IPS-NIHi7 (cell line): ENCODE measurements around the gene RAB35.
"Not testable (repeated sequence)": the region's sequence is repeated elsewhere in the genome, so short reads cannot be mapped to it uniquely, and the experiment has no call there.

ENCODE experiments used
- DNase-seq: peaks from one replicate; pipeline ENCODE4 v3.0.0; 2012; ENCODE audit warnings: mixed read lengths; ENCODE audit errors: extremely low spot score

The RAB35 gene

DNA sequence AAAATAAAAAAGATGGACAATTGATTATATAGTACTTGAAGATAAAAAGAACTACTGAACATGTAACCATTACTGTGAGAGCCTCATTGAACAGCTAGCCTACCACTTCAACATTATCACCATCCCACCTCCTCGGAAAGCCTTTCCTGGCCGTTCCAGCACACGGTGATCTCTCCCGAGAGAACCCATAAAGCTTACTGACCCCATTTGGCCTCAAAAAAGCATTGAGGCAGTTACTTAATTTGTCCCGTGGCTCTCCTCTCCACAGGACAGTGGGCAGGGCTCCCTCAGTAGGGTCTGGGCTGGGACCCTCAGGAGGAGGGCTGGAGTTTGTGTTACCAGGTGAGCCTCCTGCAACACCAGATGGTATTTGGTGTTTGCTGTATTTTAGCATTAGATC is 55.8 kb downstream of the RAB35 start:
- DNase-seq = no peak

DNA sequence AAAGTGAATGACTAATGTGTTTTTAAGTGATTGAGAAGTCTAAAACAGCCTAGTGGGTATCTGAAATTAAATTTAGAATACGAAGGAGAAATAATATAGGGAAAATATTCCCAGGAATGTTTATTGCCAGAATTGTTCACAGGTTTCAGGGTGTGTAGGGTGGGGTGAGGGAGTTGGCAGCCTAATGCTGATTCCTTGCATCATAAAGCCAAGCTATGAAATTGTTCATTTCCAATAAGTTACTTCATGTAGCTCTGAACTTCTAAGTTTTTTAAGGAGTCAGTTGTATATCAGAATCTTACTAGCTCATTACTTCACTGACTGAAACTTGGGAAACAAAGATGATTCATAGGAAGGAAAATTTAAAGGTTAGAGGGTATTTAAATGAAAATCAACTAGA is 56.4 kb downstream of the RAB35 start:
- DNase-seq = no peak

GRCh38 chr12:120056739-120057138 is 59.8 kb downstream of the RAB35 start:
- no peak for DNase-seq

DNA sequence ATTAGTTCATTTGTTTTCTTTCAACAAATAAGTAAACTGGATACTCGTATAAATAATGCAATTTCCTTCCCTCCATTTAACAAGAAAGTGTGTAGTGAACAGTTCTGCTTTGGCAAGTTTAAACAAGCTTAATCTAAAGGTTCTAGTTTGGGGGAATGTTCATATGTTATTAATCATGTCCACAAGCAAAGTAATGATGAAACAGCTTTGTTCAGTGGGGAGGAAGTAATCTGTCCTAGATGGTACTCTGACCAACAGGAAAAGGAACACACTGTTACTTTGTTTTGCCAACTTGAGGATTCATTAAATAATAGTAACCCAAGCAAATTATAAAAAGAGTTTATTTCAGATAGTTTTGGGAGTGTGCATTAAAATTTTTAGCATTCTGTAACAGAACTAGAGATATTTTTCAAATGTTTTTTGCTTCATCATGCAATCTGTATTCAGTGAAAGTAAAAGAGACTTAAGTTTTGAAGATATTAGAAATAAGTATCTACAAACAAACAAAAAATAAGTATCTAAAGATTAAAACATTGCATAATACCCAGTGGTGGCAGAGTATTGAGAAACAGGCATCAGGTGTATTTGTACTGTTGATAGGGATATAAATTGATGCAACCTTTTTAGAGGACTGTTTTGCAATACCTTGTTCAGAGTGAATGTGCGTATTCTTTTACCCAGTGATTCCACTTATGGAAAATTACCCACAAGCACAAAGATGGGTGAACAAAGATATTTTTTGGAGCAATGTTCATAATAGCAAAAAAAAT is 61.1 kb downstream of the RAB35 start:
- DNase-seq = no peak

- DNase-seq = no peak
Measured at GRCh38 chr12:120054293-120054692, 62.3 kb downstream of the RAB35 start.

GRCh38 chr12:120051535-120051934 is 65.0 kb downstream of the RAB35 start:
- no peak for DNase-seq

DNA sequence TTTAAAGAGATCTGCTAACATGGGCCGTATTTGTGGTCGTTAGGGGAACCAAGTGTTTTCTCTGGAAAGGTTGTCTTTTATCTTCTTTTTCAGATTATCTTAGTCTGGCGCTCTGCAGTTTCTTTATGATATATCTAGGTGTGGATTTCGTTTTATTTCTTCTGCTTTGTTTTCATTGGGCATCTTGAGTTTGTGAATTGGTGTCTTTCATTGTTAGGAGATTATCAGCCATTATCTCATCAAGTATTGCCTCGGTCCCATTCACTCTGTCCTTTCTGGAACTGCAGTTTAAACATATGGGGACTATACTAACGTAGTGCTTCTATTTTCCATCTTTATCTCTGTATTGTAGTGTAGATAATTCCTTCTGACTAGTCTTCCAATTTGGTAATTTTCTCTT is 67.1 kb downstream of the RAB35 start:
- no peak for DNase-seq

DNA sequence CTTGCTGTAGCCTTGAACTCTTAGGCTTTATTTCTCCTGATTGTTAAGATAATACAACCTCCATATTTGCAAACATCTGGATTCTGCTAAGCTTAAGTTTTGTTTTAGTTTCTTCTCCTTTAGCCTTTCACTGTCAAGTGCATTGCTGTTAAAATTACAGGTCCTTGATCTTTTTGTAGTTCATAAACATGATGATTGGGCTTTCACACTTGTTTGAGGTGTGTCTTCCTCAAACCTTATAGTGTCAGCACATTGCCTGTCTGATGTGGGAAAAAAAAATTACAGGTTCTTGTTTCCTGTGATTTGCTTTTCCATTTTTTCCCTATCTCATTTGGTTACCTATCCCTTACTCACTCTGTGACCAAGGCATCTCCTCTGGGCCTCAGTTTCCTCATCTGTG is 68.3 kb downstream of the RAB35 start:
- no peak for DNase-seq

DNA sequence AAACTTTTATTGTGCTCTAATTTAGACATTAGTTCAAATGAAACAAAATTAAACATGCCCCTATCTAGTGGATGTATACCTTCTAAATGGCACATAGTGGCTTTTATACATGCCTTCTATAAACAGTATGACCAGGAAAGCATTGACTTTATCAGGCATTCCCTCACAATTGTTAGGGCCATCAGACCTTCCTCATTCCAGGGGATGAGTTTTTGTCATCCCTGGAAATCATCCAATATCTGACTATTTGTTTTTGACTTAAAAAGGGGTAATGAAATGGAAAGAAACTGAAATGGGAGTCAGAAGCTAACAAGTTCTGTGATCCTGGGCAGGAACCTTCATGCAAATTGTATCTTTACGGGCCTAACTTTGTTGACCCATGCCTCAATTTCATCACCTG is 69.5 kb downstream of the RAB35 start:
- no peak for DNase-seq

GRCh38 chr12:120045367-120045766 is 71.2 kb downstream of the RAB35 start:
- not testable (repeated sequence) for DNase-seq
